ENCODE results near the gene ZNF202.
"Not testable (repeated sequence)": the region's sequence is repeated elsewhere in the genome, so short reads cannot be mapped to it uniquely, and the experiment has no call there.

The ZNF202 gene

GRCh38 chr11:123738374-123738773 lies 3.1 kb downstream of the ZNF202 start:
- DNase-seq = no peak

- DNase-seq = no peak
Observed at GRCh38 chr11:123736769-123737168, 4.7 kb downstream of the ZNF202 start.

GRCh38 chr11:123729602-123730001 lies 11.9 kb downstream of the ZNF202 start:
- no peak for DNase-seq

- no peak for DNase-seq
Observed at GRCh38 chr11:123725995-123726655, 15.3 kb downstream of the ZNF202 start.

GRCh38 chr11:123719452-123719851 lies 22.0 kb downstream of the ZNF202 start:
- no peak for DNase-seq

- no peak for DNase-seq
Observed at GRCh38 chr11:123718469-123718868, 23.0 kb downstream of the ZNF202 start.

GRCh38 chr11:123718063-123718462 lies 23.4 kb downstream of the ZNF202 start:
- no peak for DNase-seq

- not testable (repeated sequence) for DNase-seq
Observed at GRCh38 chr11:123712627-123713026, 28.8 kb downstream of the ZNF202 start.

GRCh38 chr11:123707606-123708205 lies 33.8 kb downstream of the ZNF202 start:
- peak; percentile 41 for DNase-seq

GRCh38 chr11:123707206-123707605 lies 34.3 kb downstream of the ZNF202 start:
- no peak for DNase-seq

GRCh38 chr11:123704341-123704740 lies 37.1 kb downstream of the ZNF202 start:
- no peak for DNase-seq

GRCh38 chr11:123702696-123703095 lies 38.8 kb downstream of the ZNF202 start:
- DNase-seq = no peak

GRCh38 chr11:123702139-123702538 lies 39.3 kb downstream of the ZNF202 start:
- DNase-seq = no peak

GRCh38 chr11:123700772-123701171 lies 40.7 kb downstream of the ZNF202 start:
- DNase-seq = no peak

- no peak for DNase-seq
Observed at GRCh38 chr11:123698546-123699127, 42.8 kb downstream of the ZNF202 start.

GRCh38 chr11:123696183-123696582 lies 45.3 kb downstream of the ZNF202 start:
- no peak for DNase-seq

GRCh38 chr11:123695231-123695630 lies 46.2 kb downstream of the ZNF202 start:
- no peak for DNase-seq

GRCh38 chr11:123694551-123694950 lies 46.9 kb downstream of the ZNF202 start:
- DNase-seq = no peak

GRCh38 chr11:123692961-123693360 lies 48.5 kb downstream of the ZNF202 start:
- DNase-seq = no peak

- DNase-seq = no peak
Observed at GRCh38 chr11:123690485-123690884, 51.0 kb downstream of the ZNF202 start.

GRCh38 chr11:123684601-123685000 lies 56.9 kb downstream of the ZNF202 start:
- DNase-seq = no peak

- no peak for DNase-seq
Observed at GRCh38 chr11:123683428-123684170, 57.9 kb downstream of the ZNF202 start.

GRCh38 chr11:123682696-123683410 lies 58.6 kb downstream of the ZNF202 start:
- DNase-seq = no peak
